HepG2 (cell line): Measurements from ENCODE around the gene FBXW2. TPM values are rescaled to one million over a fixed set of nuclear protein-coding genes. Genes with fewer than 3 reads are reported as not detected.

ENCODE experiments used
- ATAC-seq: fragments of 200-7000 bp; cut with Tn5 transposase; 3 replicates; pipeline ENCODE4 v1.9.1; 2020; ENCODE audit warnings: mild to moderate bottlenecking, moderate library complexity
- BruUV-seq: library from RNA; stranded (reverse); fragments of 400-500 nt; replicated peaks from 2 replicates; lab custom pipeline; 2021; lab: Mats Ljungman, UMichigan
- CTCF ChIA-PET: fragments of 300-600 bp; formaldehyde crosslinking; extraction: SDS; loops from one replicate; lab custom pipeline; 2021; ENCODE audit warnings: low total read pairs, inconsistent platforms, low intra/inter-chr PET ratio; lab: Yijun Ruan, JAX
- POLR2A ChIA-PET: fragments of 350-600 bp; sonication (Branson Sonifier 250); formaldehyde crosslinking; loops from one replicate; lab custom pipeline; 2020; ENCODE audit warnings: antibody characterized with exemption, inconsistent platforms; lab: Yijun Ruan, JAX
- DNase-seq: peaks from one replicate; pipeline ENCODE4 v3.0.0-alpha.2; 2015; ENCODE audit warnings: low spot score
- FAIRE-seq: peaks from 3 replicates; lab custom pipeline; 2011; peaks lifted over from hg19 to GRCh38; lab: Jason Lieb, UNC
- H2AFZ ChIP-seq: one replicate; pipeline ENCODE4 v1.6.1; 2011; ENCODE audit warnings: low read length, inconsistent platforms
- H3K27ac ChIP-seq: fragments of 300-600 bp; 3 replicates; pipeline ENCODE4 v1.8.0; 2011; ENCODE audit warnings: mixed run types, mild to moderate bottlenecking, mixed read lengths, low read length, inconsistent platforms; ENCODE audit not compliant: insufficient read depth; ENCODE audit errors: extremely low read length
- H3K27me3 ChIP-seq, 2 experiments: fragments of 200-600 bp in 1 of 2; 2 replicates in 1 of 2; 3 replicates in 1 of 2; pipeline versions ENCODE4 v1.6.0 to v1.8.0; 2011; ENCODE audit warnings: low read length in 2 of 2, mild to moderate bottlenecking in 2 of 2, moderate library complexity in 2 of 2, inconsistent platforms in 1 of 2; ENCODE audit not compliant: insufficient read depth in 2 of 2, control insufficient read depth in 1 of 2
- H3K36me3 ChIP-seq, 2 experiments: fragments of 200-600 bp in 1 of 2; replicated peaks in 1 of 2; 2 replicates in 1 of 2; 3 replicates in 1 of 2; pipeline versions ENCODE4 v1.5.1 to v1.8.0; 2011; ENCODE audit warnings: low read length in 2 of 2, inconsistent platforms in 1 of 2; ENCODE audit not compliant: insufficient read depth in 2 of 2, control insufficient read depth in 1 of 2
- H3K4me1 ChIP-seq: 2 replicates; pipeline ENCODE4 v1.5.1; 2012; ENCODE audit warnings: low read length, inconsistent platforms; ENCODE audit not compliant: insufficient read depth
- H3K4me2 ChIP-seq: 2 replicates; pipeline ENCODE4 v1.6.0; 2011; ENCODE audit warnings: low read depth, low read length, inconsistent platforms
- H3K4me3 ChIP-seq, 3 experiments: fragments of 200-600 bp in 1 of 3; sonication (generic), shearing (Covaris generic) in 1 of 3; replicated peaks in 1 of 3; 2 replicates each; pipeline ENCODE4 v1.5.1; 2011 to 2016; ENCODE audit warnings: low read length in 3 of 3, inconsistent platforms in 2 of 3, low read depth in 2 of 3, mild to moderate bottlenecking in 2 of 3, control low read depth in 1 of 3, mixed read lengths in 1 of 3; ENCODE audit not compliant: insufficient read depth in 1 of 3
- H3K79me2 ChIP-seq: one replicate; pipeline ENCODE4 v1.6.1; 2011; ENCODE audit warnings: low read length, inconsistent platforms; ENCODE audit not compliant: insufficient read depth
- H3K9ac ChIP-seq: 2 replicates; pipeline ENCODE4 v1.6.0; 2011; ENCODE audit warnings: mild to moderate bottlenecking, low read depth, low read length, inconsistent platforms; ENCODE audit not compliant: insufficient read depth
- H3K9me3 ChIP-seq: 2 replicates; pipeline ENCODE4 v1.5.1; 2012; ENCODE audit warnings: mild to moderate bottlenecking, low read length
- H4K20me1 ChIP-seq: 2 replicates; pipeline ENCODE4 v1.6.0; 2011; ENCODE audit warnings: inconsistent platforms, mild to moderate bottlenecking, low read length, moderate library complexity; ENCODE audit not compliant: insufficient read depth
- FOXM1 ChIP-seq: sonication (generic); formaldehyde crosslinking; IDR thresholded peaks from 2 replicates; pipeline ENCODE4 v1.5.0; 2020; ENCODE audit warnings: missing genetic modification reagents
- HDAC2 ChIP-seq: sonication (generic); formaldehyde crosslinking; IDR thresholded peaks from 2 replicates; pipeline ENCODE4 v1.4.0; 2020; ENCODE audit warnings: missing genetic modification reagents
- MTF1 ChIP-seq: sonication (generic); formaldehyde crosslinking; IDR thresholded peaks from 2 replicates; pipeline ENCODE4 v1.5.0; 2020; ENCODE audit warnings: missing genetic modification reagents
- NCOA2 ChIP-seq: sonication (generic); formaldehyde crosslinking; IDR thresholded peaks from 2 replicates; pipeline ENCODE4 v1.8.0; 2022; ENCODE audit warnings: inconsistent platforms
- ONECUT2 ChIP-seq: sonication (generic); formaldehyde crosslinking; IDR thresholded peaks from 2 replicates; pipeline ENCODE4 v1.4.0; 2020; ENCODE audit warnings: missing genetic modification reagents
- PBX2 ChIP-seq: IDR thresholded peaks from 2 replicates; pipeline ENCODE4 v1.6.1; 2016; ENCODE audit warnings: control low read depth
- RFXANK ChIP-seq: IDR thresholded peaks from 2 replicates; pipeline ENCODE4 v1.6.1; 2016
- TGIF2 ChIP-seq: IDR thresholded peaks from 2 replicates; pipeline ENCODE4 v1.6.1; 2016; ENCODE audit warnings: control low read depth, missing compliant biosample characterization
- TOE1 ChIP-seq: sonication (generic); formaldehyde crosslinking; IDR thresholded peaks from 2 replicates; pipeline ENCODE4 v1.4.0; 2020; ENCODE audit warnings: mild to moderate bottlenecking, missing genetic modification reagents
- ZNF143 ChIP-seq: sonication (generic); formaldehyde crosslinking; IDR thresholded peaks from 2 replicates; pipeline ENCODE4 v1.4.0; 2020; ENCODE audit warnings: missing genetic modification reagents
- ZNF17 ChIP-seq: sonication (generic); formaldehyde crosslinking; IDR thresholded peaks from 2 replicates; pipeline ENCODE4 v1.5.0; 2020; ENCODE audit warnings: mild to moderate bottlenecking, missing genetic modification reagents
- ZNF646 ChIP-seq: sonication (generic); formaldehyde crosslinking; IDR thresholded peaks from 2 replicates; pipeline ENCODE4 v1.9.0; 2021; ENCODE audit warnings: mild to moderate bottlenecking, missing genetic modification reagents
- ZNF773 ChIP-seq: sonication (generic); formaldehyde crosslinking; IDR thresholded peaks from 2 replicates; pipeline ENCODE4 v1.4.0; 2020; ENCODE audit warnings: missing genetic modification reagents, borderline replicate concordance
- in situ Hi-C: cut with HindIII; loops from 2 replicates; pipeline ENCODE4 v1.10.0; 2017; ENCODE audit warnings: low pct_unique_long_range_greater_than_20kb; ENCODE audit not compliant: extremely low pct_ligation_motif_present
- intact Hi-C: fragments of 100-400 bp; cut with micrococcal nuclease; formaldehyde crosslinking; loops from one replicate; pipeline ENCODE4 v1.10.0; 2022; ENCODE audit not compliant: unreplicated experiment
- polyA plus RNA-seq, 8 experiments: library from polyadenylated mRNA; depleted of rRNA in 3 of 8; stranded (reverse) in 7 of 8; unstranded in 1 of 8; fragments of >200 nt; fragmentation: Illumina TruSeq in 4 of 8; extraction: Trizol in 4 of 8; gene quantifications; 2 replicates each; pipeline versions ENCODE4 v1.2.1 to v1.2.3, GENCODE V29; 2011 to 2016; ENCODE audit warnings: low read depth in 4 of 8, missing spikeins in 1 of 8, mixed read lengths in 1 of 8; ENCODE audit not compliant: insufficient read depth in 1 of 8
- total RNA-seq, 5 experiments: library from RNA; depleted of rRNA; stranded (reverse); fragments of >200 nt; fragmentation: Illumina TruSeq; extraction: Trizol; gene quantifications; 2 replicates each; pipeline ENCODE4 v1.2.3, GENCODE V29; 2016; ENCODE audit warnings: low read depth in 1 of 5
- TF ChIP-seq, protein P1 (sequence below): sonication (generic); formaldehyde crosslinking; IDR thresholded peaks from 2 replicates; pipeline ENCODE4 v1.8.1; 2023; ENCODE audit warnings: mild to moderate bottlenecking, missing genetic modification reagents, borderline replicate concordance
- TF ChIP-seq, protein P2 (sequence below): sonication (generic); formaldehyde crosslinking; conservative IDR thresholded peaks from 2 replicates; pipeline ENCODE4 v1.4.0; 2020; ENCODE audit warnings: mild to moderate bottlenecking, missing genetic modification reagents, moderate library complexity

The FBXW2 gene
- total and polyA plus RNA-seq, 2 of the 13 experiments (the other 11 are each of a cell fraction or from before 2014, with no cell fraction given) = 35.4 to 43.1 TPM

- TF ChIP-seq ZNF646 (CRISPR knock-in tag) (no peak), FOXM1 (CRISPR knock-in tag) (no peak), ZNF17 (CRISPR knock-in tag) (no peak), HDAC2 (CRISPR knock-in tag) (no peak), TGIF2 (no peak), NCOA2 (no peak)
Measured at GRCh38 chr9:120741191-120741590, 52.0 kb downstream of the FBXW2 start (continued).

- Histone ChIP-seq H3K4me2 (no peak overlapping the region), H4K20me1 (no peaks in the 10 kb centered on the region), H3K9me3 (no peaks in the 10 kb centered on the region), H3K79me2 (no peaks in the 10 kb centered on the region), H3K27ac (no peak overlapping the region), H3K27me3 (no peaks in the 10 kb centered on the region), H3K4me1 (peaks cover 22% of the 10 kb centered on the region), H3K9ac (no peak overlapping the region), H3K4me3 (no peak overlapping the region), H2AFZ (no peak overlapping the region), H3K36me3 (no peaks in the 10 kb centered on the region)
- no peak for DNase-seq
- ATAC-seq = no peak
- CTCF ChIA-PET = no interaction called here
- POLR2A ChIA-PET = interaction anchor here (0.9 to 1.6 kb wide), 2 partner anchors 10 to 25 kb away, joined by 3 to 4 read pairs; partner anchors contain the start of gene MEGF9
- FAIRE-seq = no peak
- no TSS peak for BruUV-seq
- in situ Hi-C loops = no loop called here
- intact Hi-C loops = loop anchor here (5.0 kb wide), 1 partner anchor 197 kb away; no protein-coding TSS in a partner anchor
- TF ChIP-seq ZNF773 (CRISPR knock-in tag) = no peak
- TF ChIP-seq RFXANK (CRISPR knock-in tag) = no peak
- no peak for TF ChIP-seq TOE1
- TF ChIP-seq, protein P1, sequence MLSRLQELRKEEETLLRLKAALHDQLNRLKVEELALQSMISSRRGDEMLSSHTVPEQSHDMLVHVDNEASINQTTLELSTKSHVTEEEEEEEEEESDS (CRISPR knock-in tag) = no peak
- TF ChIP-seq ONECUT2 (CRISPR knock-in tag) = no peak
- no peak for TF ChIP-seq PBX2 (CRISPR knock-in tag)
- TF ChIP-seq, protein P2, sequence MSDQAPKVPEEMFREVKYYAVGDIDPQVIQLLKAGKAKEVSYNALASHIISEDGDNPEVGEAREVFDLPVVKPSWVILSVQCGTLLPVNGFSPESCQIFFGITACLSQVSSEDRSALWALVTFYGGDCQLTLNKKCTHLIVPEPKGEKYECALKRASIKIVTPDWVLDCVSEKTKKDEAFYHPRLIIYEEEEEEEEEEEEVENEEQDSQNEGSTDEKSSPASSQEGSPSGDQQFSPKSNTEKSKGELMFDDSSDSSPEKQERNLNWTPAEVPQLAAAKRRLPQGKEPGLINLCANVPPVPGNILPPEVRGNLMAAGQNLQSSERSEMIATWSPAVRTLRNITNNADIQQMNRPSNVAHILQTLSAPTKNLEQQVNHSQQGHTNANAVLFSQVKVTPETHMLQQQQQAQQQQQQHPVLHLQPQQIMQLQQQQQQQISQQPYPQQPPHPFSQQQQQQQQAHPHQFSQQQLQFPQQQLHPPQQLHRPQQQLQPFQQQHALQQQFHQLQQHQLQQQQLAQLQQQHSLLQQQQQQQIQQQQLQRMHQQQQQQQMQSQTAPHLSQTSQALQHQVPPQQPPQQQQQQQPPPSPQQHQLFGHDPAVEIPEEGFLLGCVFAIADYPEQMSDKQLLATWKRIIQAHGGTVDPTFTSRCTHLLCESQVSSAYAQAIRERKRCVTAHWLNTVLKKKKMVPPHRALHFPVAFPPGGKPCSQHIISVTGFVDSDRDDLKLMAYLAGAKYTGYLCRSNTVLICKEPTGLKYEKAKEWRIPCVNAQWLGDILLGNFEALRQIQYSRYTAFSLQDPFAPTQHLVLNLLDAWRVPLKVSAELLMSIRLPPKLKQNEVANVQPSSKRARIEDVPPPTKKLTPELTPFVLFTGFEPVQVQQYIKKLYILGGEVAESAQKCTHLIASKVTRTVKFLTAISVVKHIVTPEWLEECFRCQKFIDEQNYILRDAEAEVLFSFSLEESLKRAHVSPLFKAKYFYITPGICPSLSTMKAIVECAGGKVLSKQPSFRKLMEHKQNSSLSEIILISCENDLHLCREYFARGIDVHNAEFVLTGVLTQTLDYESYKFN (CRISPR knock-in tag) = no peak
- no peak for TF ChIP-seq MTF1
- no peak for TF ChIP-seq ZNF143 (CRISPR knock-in tag)
Measured at GRCh38 chr9:120740132-120740531, 53.1 kb downstream of the FBXW2 start.
